ENCODE measurements around the gene FOXA2. TPM values are rescaled to one million over a fixed set of nuclear protein-coding genes. Genes with fewer than 3 reads are reported as not detected.

FOXA2 gene
- total and polyA plus RNA-seq, 2 of the 13 experiments (the other 11 are each of a cell fraction or from before 2014, with no cell fraction given) = 8.8 to 12.2 TPM

DNA sequence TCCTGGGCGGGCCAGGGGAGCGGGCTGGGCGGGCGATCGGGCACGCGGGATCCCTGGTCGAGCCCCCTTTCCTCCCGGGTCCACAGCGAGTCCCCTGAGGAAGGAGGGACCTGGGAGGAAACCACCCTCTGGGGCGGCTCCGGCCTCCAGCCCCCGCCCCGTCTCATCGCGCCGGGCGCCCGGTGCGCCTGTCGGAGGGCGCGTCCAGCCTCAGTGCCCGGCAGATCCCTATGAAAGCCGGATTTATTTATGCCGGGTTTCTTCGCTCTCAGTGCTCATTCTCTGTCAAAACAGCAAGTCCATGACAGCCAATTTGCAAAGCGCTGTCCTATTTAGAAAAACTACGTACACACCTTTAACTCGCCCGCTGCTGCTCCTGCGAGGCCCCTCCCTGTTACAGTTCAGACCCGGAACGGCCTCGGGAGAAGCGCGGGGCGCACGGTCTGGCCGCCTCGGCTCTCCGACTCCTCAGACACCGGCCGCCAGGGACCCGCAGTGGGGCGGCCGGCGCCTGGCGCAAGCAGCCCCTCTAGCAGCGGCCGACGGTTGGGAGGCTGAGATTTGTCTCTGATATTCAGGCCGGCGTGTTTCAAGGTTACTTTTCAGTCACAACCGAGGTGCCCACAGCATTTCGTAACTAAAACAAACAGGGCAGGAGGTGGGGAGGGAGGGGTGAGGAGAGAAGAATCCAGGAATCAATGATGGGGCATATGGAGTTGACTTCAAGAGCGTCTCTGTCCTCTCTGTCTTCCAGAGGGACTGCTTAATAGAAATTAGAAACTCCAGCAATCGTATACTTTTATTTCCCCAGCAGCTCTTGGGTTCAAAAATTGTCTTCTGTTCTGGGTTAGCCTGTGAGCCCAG, 782 bp upstream of the FOXA2 start (continued):
- TF ChIP-seq, protein P1, sequence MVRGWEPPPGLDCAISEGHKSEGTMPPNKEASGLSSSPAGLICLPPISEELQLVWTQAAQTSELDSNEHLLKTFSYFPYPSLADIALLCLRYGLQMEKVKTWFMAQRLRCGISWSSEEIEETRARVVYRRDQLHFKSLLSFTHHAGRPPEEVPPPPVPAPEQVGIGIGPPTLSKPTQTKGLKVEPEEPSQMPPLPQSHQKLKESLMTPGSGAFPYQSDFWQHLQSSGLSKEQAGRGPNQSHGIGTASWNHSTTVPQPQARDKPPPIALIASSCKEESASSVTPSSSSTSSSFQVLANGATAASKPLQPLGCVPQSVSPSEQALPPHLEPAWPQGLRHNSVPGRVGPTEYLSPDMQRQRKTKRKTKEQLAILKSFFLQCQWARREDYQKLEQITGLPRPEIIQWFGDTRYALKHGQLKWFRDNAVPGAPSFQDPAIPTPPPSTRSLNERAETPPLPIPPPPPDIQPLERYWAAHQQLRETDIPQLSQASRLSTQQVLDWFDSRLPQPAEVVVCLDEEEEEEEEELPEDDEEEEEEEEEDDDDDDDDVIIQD (CRISPR knock-in tag; IDR thresholded peaks at IDR 0.05; ENCODE audit: low read depth) = peak; percentile 70; the same call in 1 of the 2 replicates
- TF ChIP-seq KLF15 (CRISPR knock-in tag; IDR thresholded peaks at IDR 0.05; ENCODE audit: borderline replicate concordance) (no peak), MEIS2 (CRISPR knock-in tag; IDR thresholded peaks at IDR 0.05) (peak; percentile 73; the same call in 1 of the 2 replicates), HMG20B (CRISPR knock-in tag; conservative IDR thresholded peaks at IDR 0.05) (peak; percentile 99), ZBTB8A (CRISPR knock-in tag; IDR thresholded peaks at IDR 0.05; ENCODE audit: borderline replicate concordance, low read depth) (peak; percentile 99), ZNF10 (CRISPR knock-in tag; IDR thresholded peaks at IDR 0.05; ENCODE audit: borderline replicate concordance, low read depth) (no peak), HNRNPLL (IDR thresholded peaks at IDR 0.05; ENCODE audit: low read depth, low read length, poor library complexity, severe bottlenecking) (peak; percentile 83), GABPB1 (CRISPR knock-in tag; IDR thresholded peaks at IDR 0.05) (peak; percentile 61), ATF6 (CRISPR knock-in tag; conservative IDR thresholded peaks at IDR 0.05) (no peak; the same call in 1 of the 2 replicates), HOXD1 (CRISPR knock-in tag; IDR thresholded peaks at IDR 0.05) (peak; percentile 89; the same call in 1 of the 2 replicates), SIN3B (IDR thresholded peaks at IDR 0.05; ENCODE audit: low read length) (no peak), ZBTB7B (CRISPR knock-in tag; IDR thresholded peaks at IDR 0.05) (peak; percentile 95), BCL6 (CRISPR knock-in tag; IDR thresholded peaks at IDR 0.05) (peak; percentile 96), ZNF75D (CRISPR knock-in tag; IDR thresholded peaks at IDR 0.05; ENCODE audit: borderline replicate concordance) (no peak), FOXP1 (IDR thresholded peaks at IDR 0.05) (no peak), FOXP1 (CRISPR knock-in tag; IDR thresholded peaks at IDR 0.05) (peak; percentile 86), CENPT (CRISPR knock-in tag; IDR thresholded peaks at IDR 0.05; ENCODE audit: low read depth) (no peak), ZNF775 (CRISPR knock-in tag; IDR thresholded peaks at IDR 0.05; ENCODE audit: borderline replicate concordance) (no peak), MZF1 (CRISPR knock-in tag; IDR thresholded peaks at IDR 0.05; ENCODE audit: borderline replicate concordance) (no peak), ONECUT2 (CRISPR knock-in tag; IDR thresholded peaks at IDR 0.05) (peak; percentile 88)
- TF ChIP-seq, protein P2, sequence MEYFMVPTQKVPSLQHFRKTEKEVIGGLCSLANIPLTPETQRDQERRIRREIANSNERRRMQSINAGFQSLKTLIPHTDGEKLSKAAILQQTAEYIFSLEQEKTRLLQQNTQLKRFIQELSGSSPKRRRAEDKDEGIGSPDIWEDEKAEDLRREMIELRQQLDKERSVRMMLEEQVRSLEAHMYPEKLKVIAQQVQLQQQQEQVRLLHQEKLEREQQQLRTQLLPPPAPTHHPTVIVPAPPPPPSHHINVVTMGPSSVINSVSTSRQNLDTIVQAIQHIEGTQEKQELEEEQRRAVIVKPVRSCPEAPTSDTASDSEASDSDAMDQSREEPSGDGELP (IDR thresholded peaks at IDR 0.05; ENCODE audit: borderline replicate concordance, low read depth) = peak; percentile 49; the same call in 1 of the 2 replicates
- TF ChIP-seq, protein P3, sequence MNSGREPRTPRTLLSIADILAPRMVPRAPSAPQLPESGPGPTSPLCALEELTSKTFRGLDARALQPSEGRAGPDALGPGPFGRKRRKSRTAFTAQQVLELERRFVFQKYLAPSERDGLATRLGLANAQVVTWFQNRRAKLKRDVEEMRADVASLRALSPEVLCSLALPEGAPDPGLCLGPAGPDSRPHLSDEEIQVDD (CRISPR knock-in tag; IDR thresholded peaks at IDR 0.05; ENCODE audit: borderline replicate concordance) = no peak
- TF ChIP-seq, protein P4, sequence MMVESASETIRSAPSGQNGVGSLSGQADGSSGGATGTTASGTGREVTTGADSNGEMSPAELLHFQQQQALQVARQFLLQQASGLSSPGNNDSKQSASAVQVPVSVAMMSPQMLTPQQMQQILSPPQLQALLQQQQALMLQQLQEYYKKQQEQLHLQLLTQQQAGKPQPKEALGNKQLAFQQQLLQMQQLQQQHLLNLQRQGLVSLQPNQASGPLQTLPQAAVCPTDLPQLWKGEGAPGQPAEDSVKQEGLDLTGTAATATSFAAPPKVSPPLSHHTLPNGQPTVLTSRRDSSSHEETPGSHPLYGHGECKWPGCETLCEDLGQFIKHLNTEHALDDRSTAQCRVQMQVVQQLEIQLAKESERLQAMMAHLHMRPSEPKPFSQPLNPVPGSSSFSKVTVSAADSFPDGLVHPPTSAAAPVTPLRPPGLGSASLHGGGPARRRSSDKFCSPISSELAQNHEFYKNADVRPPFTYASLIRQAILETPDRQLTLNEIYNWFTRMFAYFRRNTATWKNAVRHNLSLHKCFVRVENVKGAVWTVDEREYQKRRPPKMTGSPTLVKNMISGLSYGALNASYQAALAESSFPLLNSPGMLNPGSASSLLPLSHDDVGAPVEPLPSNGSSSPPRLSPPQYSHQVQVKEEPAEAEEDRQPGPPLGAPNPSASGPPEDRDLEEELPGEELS (CRISPR knock-in tag; IDR thresholded peaks at IDR 0.05) = peak; percentile 93
